GM12878 (cell line): ENCODE measurements around the gene TLCD3B. TPM values are rescaled to one million over a fixed set of nuclear protein-coding genes. Genes with fewer than 3 reads are reported as not detected.
A peak's percentile ranks its signal among the peaks of the same experiment; 100 is the strongest.

Experiments
- ASH2L ChIP-seq: fragments of 300-600, 200-600 bp; sonication (generic); IDR thresholded peaks from 2 replicates; pipeline ENCODE4 v1.6.1; 2017; ENCODE audit warnings: low read depth, mild to moderate bottlenecking, borderline replicate concordance
- BHLHE40 ChIP-seq, 2 experiments: fragments of 450-650 bp in 1 of 2; IDR thresholded peaks; 2 replicates each; pipeline ENCODE4 v1.6.1; 2011 to 2017; ENCODE audit warnings: low read depth in 2 of 2, borderline replicate concordance in 1 of 2, improper control_type of control experiment in 1 of 2, low read length in 1 of 2, mild to moderate bottlenecking in 1 of 2
- EED ChIP-seq: sonication (generic); IDR thresholded peaks from 2 replicates; pipeline ENCODE4 v1.6.1; 2016; ENCODE audit warnings: antibody characterized with exemption, low read depth
- ETV6 ChIP-seq, 2 experiments: fragments of 450-650 bp in 1 of 2; IDR thresholded peaks in 1 of 2; conservative IDR thresholded peaks in 1 of 2; 2 replicates each; pipeline ENCODE4 v1.6.1; 2014; ENCODE audit warnings: antibody characterized with exemption in 1 of 2, borderline replicate concordance in 1 of 2, low read depth in 1 of 2, mild to moderate bottlenecking in 1 of 2, moderate library complexity in 1 of 2
- FOXM1 ChIP-seq: IDR thresholded peaks from 2 replicates; pipeline ENCODE4 v1.6.1; 2012; ENCODE audit warnings: low read depth, mild to moderate bottlenecking, inconsistent platforms, low read length, moderate library complexity
- HDAC2 ChIP-seq: fragments of 200-600 bp; sonication (generic); IDR thresholded peaks from 2 replicates; pipeline ENCODE4 v1.6.1; 2017
- HDGF ChIP-seq: fragments of 450-650 bp; IDR thresholded peaks from 2 replicates; pipeline ENCODE4 v1.6.1; 2016; ENCODE audit warnings: antibody characterized with exemption
- NFIC ChIP-seq: IDR thresholded peaks from 2 replicates; pipeline ENCODE4 v1.6.1; 2012; ENCODE audit warnings: low read depth, mild to moderate bottlenecking, inconsistent platforms, low read length, moderate library complexity
- NFXL1 ChIP-seq: fragments of 450-650 bp; IDR thresholded peaks from 2 replicates; pipeline ENCODE4 v1.6.1; 2017; ENCODE audit warnings: antibody characterized with exemption, mild to moderate bottlenecking, borderline replicate concordance
- NFYB ChIP-seq: IDR thresholded peaks from 2 replicates; pipeline ENCODE4 v1.6.1; 2011; ENCODE audit warnings: low read depth, mild to moderate bottlenecking, low read length, improper control_type of control experiment, moderate library complexity; ENCODE audit not compliant: insufficient read depth
- POLR2AphosphoS2 ChIP-seq: IDR thresholded peaks from 2 replicates; pipeline ENCODE4 v1.6.1; 2011; ENCODE audit warnings: low read depth, mild to moderate bottlenecking, low read length, improper control_type of control experiment, moderate library complexity
- SMAD1 ChIP-seq: fragments of 450-650 bp; IDR thresholded peaks from 2 replicates; pipeline ENCODE4 v1.6.1; 2018; ENCODE audit warnings: mild to moderate bottlenecking, low read depth; ENCODE audit not compliant: partially characterized antibody
- SMARCA5 ChIP-seq: fragments of 450-650 bp; IDR thresholded peaks from 2 replicates; pipeline ENCODE4 v1.6.1; 2017; ENCODE audit warnings: mild to moderate bottlenecking
- SP1 ChIP-seq: IDR thresholded peaks from one replicate; pipeline ENCODE4 v1.6.1; 2011; ENCODE audit warnings: low read depth, low read length
- SPI1 ChIP-seq: IDR thresholded peaks from 2 replicates; pipeline ENCODE4 v1.6.1; 2011; ENCODE audit warnings: low read depth, mild to moderate bottlenecking, low read length, moderate library complexity, borderline replicate concordance; ENCODE audit not compliant: insufficient read depth
- SREBF2 ChIP-seq: IDR thresholded peaks from 2 replicates; pipeline ENCODE4 v1.6.1; 2012; ENCODE audit warnings: mild to moderate bottlenecking, low read length
- STAT1 ChIP-seq: fragments of 450-650 bp; conservative IDR thresholded peaks from 2 replicates; pipeline ENCODE4 v1.6.1; 2014; ENCODE audit warnings: antibody characterized with exemption, mild to moderate bottlenecking
- ZBED1 ChIP-seq: IDR thresholded peaks from 2 replicates; pipeline ENCODE4 v1.6.1; 2016; ENCODE audit warnings: borderline replicate concordance
- polyA plus RNA-seq, 11 experiments: library from polyadenylated mRNA; depleted of rRNA in 4 of 11; unstranded in 6 of 11; stranded (reverse) in 5 of 11; fragments of >200 nt; fragmentation: Nextera tagmentation in 4 of 11; fragmentation: Illumina TruSeq in 1 of 11; extraction: Ambion mirVana in 4 of 11; extraction: Trizol in 1 of 11; gene quantifications; 1 replicate in 1 of 11; 2 replicates in 10 of 11; pipeline versions ENCODE4 v1.2.1 to v1.2.3, GENCODE V29; 2011 to 2016; ENCODE audit warnings: inconsistent platforms in 2 of 11, missing spikeins in 2 of 11, low read depth in 1 of 11
- total RNA-seq, 4 experiments: library from RNA; depleted of rRNA in 3 of 4; stranded (reverse); fragments of >200 nt in 3 of 4; fragmentation: Illumina TruSeq in 1 of 4; extraction: Trizol in 1 of 4; gene quantifications; 2 replicates each; pipeline versions ENCODE4 v1.2.1 to v1.2.3, GENCODE V29; 2013 to 2021
- TF ChIP-seq, protein P1 (sequence below): fragments of 450-650 bp; IDR thresholded peaks from 2 replicates; pipeline ENCODE4 v1.6.1; 2017; ENCODE audit warnings: mild to moderate bottlenecking, moderate library complexity
- TF ChIP-seq, protein P2 (sequence below): IDR thresholded peaks from 2 replicates; pipeline ENCODE4 v1.6.1; 2012; ENCODE audit warnings: mild to moderate bottlenecking, low read depth, low read length
- TF ChIP-seq, protein P3 (sequence below): fragments of 450-650 bp; IDR thresholded peaks from 2 replicates; pipeline ENCODE4 v1.6.1; 2017; ENCODE audit warnings: mild to moderate bottlenecking

Gene TLCD3B
- total and polyA plus RNA-seq, 10 of the 15 experiments (the other 5 are each of a cell fraction or from before 2014, with no cell fraction given), result 0.05 to 0.51 (median 0.18) TPM; not detected in 4

DNA sequence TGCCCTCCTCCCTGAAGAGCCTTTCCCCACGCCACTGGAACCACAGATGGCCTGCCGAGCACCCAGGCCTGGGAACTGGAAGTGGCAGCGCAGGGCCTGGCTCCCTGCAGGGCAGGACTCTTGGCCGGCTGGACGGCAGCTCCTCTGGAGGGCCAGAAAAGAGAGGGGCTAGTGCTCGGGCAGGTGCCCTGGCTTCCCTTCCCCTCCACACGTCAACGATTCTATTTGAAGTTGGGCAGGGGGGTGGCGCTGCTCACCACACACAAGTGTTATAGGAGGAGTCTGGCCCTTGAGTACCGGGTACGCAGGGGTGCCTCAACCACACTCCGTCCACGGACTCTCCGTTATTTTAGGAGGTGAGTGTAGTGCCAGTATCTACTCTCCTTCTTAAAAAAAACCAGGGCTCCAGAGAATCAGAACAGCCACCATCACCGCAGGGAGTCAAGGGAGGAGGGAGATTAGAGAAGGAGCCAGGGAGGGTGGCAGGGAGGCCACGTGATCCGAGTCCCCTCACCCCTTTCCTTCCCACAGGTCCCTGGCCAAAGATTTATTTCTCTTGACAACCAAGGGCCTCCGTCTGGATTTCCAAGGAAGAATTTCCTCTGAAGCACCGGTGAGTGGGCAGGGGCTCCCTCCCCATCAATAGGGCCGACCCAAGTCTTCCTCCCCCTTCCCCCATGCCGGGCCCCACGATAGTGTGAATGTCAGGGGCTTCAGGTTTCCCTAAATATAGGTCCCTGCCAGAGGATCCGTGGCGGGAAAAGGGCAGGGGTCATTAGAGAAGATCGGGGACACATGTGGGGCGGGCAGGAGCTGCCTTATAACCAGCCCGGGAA is 33.0 kb upstream of the TLCD3B start (continued):
- TF ChIP-seq ZBED1 (no peak; the same call in 1 of the 2 replicates), HDGF (peak; percentile 86; the same call in 1 of the 2 replicates), SPI1 (no peak), STAT1 (no peak), BHLHE40 (IDR thresholded peaks at IDR 0.05; ENCODE audit: borderline replicate concordance in 1 of 2, low read depth in 2 of 2, low read length in 1 of 2) (peak in 1 of 2 experiments; percentile 61; a peak in 1 of 4 replicates), SMARCA5 (peak; percentile 43; the same call in 1 of the 2 replicates), EED (no peak), NFIC (no peak), HDAC2 (no peak), ASH2L (no peak), NFXL1 (peak; percentile 96), POLR2AphosphoS2 (peak; percentile 64; the same call in 1 of the 2 replicates), NFYB (no peak), SP1 (no peak), SMAD1 (no peak), SREBF2 (no peak), ETV6 (conservative IDR thresholded peaks at IDR 0.05 in 1 of 2, IDR thresholded peaks at IDR 0.05 in 1 of 2; ENCODE audit: borderline replicate concordance in 1 of 2, low read depth in 1 of 2) (no peak), FOXM1 (no peak)
- TF ChIP-seq, protein P1, sequence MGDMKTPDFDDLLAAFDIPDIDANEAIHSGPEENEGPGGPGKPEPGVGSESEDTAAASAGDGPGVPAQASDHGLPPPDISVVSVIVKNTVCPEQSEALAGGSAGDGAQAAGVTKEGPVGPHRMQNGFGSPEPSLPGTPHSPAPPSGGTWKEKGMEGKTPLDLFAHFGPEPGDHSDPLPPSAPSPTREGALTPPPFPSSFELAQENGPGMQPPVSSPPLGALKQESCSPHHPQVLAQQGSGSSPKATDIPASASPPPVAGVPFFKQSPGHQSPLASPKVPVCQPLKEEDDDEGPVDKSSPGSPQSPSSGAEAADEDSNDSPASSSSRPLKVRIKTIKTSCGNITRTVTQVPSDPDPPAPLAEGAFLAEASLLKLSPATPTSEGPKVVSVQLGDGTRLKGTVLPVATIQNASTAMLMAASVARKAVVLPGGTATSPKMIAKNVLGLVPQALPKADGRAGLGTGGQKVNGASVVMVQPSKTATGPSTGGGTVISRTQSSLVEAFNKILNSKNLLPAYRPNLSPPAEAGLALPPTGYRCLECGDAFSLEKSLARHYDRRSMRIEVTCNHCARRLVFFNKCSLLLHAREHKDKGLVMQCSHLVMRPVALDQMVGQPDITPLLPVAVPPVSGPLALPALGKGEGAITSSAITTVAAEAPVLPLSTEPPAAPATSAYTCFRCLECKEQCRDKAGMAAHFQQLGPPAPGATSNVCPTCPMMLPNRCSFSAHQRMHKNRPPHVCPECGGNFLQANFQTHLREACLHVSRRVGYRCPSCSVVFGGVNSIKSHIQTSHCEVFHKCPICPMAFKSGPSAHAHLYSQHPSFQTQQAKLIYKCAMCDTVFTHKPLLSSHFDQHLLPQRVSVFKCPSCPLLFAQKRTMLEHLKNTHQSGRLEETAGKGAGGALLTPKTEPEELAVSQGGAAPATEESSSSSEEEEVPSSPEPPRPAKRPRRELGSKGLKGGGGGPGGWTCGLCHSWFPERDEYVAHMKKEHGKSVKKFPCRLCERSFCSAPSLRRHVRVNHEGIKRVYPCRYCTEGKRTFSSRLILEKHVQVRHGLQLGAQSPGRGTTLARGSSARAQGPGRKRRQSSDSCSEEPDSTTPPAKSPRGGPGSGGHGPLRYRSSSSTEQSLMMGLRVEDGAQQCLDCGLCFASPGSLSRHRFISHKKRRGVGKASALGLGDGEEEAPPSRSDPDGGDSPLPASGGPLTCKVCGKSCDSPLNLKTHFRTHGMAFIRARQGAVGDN, result peak; percentile 77; the same call in 1 of the 2 replicates
- TF ChIP-seq, protein P2, sequence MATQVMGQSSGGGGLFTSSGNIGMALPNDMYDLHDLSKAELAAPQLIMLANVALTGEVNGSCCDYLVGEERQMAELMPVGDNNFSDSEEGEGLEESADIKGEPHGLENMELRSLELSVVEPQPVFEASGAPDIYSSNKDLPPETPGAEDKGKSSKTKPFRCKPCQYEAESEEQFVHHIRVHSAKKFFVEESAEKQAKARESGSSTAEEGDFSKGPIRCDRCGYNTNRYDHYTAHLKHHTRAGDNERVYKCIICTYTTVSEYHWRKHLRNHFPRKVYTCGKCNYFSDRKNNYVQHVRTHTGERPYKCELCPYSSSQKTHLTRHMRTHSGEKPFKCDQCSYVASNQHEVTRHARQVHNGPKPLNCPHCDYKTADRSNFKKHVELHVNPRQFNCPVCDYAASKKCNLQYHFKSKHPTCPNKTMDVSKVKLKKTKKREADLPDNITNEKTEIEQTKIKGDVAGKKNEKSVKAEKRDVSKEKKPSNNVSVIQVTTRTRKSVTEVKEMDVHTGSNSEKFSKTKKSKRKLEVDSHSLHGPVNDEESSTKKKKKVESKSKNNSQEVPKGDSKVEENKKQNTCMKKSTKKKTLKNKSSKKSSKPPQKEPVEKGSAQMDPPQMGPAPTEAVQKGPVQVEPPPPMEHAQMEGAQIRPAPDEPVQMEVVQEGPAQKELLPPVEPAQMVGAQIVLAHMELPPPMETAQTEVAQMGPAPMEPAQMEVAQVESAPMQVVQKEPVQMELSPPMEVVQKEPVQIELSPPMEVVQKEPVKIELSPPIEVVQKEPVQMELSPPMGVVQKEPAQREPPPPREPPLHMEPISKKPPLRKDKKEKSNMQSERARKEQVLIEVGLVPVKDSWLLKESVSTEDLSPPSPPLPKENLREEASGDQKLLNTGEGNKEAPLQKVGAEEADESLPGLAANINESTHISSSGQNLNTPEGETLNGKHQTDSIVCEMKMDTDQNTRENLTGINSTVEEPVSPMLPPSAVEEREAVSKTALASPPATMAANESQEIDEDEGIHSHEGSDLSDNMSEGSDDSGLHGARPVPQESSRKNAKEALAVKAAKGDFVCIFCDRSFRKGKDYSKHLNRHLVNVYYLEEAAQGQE, result no peak
- TF ChIP-seq, protein P3, sequence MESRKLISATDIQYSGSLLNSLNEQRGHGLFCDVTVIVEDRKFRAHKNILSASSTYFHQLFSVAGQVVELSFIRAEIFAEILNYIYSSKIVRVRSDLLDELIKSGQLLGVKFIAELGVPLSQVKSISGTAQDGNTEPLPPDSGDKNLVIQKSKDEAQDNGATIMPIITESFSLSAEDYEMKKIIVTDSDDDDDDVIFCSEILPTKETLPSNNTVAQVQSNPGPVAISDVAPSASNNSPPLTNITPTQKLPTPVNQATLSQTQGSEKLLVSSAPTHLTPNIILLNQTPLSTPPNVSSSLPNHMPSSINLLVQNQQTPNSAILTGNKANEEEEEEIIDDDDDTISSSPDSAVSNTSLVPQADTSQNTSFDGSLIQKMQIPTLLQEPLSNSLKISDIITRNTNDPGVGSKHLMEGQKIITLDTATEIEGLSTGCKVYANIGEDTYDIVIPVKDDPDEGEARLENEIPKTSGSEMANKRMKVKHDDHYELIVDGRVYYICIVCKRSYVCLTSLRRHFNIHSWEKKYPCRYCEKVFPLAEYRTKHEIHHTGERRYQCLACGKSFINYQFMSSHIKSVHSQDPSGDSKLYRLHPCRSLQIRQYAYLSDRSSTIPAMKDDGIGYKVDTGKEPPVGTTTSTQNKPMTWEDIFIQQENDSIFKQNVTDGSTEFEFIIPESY, result no peak
